Ishikawa (cell line): ENCODE measurements around the gene ATG9B.

Source experiments
- CEBPB ChIP-seq: IDR thresholded peaks from 2 replicates; pipeline ENCODE4 v1.6.1; 2012
- CREB1 ChIP-seq: IDR thresholded peaks from 2 replicates; pipeline ENCODE4 v1.6.1; 2012; ENCODE audit warnings: low read depth
- EGR1 ChIP-seq: IDR thresholded peaks from 2 replicates; pipeline ENCODE4 v1.6.1; 2012
- EP300 ChIP-seq: IDR thresholded peaks from 2 replicates; pipeline ENCODE4 v1.6.1; 2012; ENCODE audit warnings: borderline replicate concordance
- FOXM1 ChIP-seq: IDR thresholded peaks from 2 replicates; pipeline ENCODE4 v1.6.1; 2012; ENCODE audit warnings: low read depth, borderline replicate concordance
- NFIC ChIP-seq: IDR thresholded peaks from 2 replicates; pipeline ENCODE4 v1.6.1; 2012
- RAD21 ChIP-seq: IDR thresholded peaks from 2 replicates; pipeline ENCODE4 v1.6.1; 2012; ENCODE audit warnings: low read depth
- TAF1 ChIP-seq: IDR thresholded peaks from 2 replicates; pipeline ENCODE4 v1.6.1; 2012; ENCODE audit warnings: low read depth, mild to moderate bottlenecking
- TCF12 ChIP-seq: IDR thresholded peaks from 2 replicates; pipeline ENCODE4 v1.6.1; 2012; ENCODE audit warnings: low read depth
- TEAD4 ChIP-seq: IDR thresholded peaks from 2 replicates; pipeline ENCODE4 v1.6.1; 2012
- USF1 ChIP-seq: IDR thresholded peaks from 2 replicates; pipeline ENCODE4 v1.6.1; 2012
- YY1 ChIP-seq: IDR thresholded peaks from 2 replicates; pipeline ENCODE4 v1.6.1; 2012; ENCODE audit warnings: low read depth
- ZBTB7A ChIP-seq: IDR thresholded peaks from 2 replicates; pipeline ENCODE4 v1.6.1; 2012; ENCODE audit warnings: low read depth
- TF ChIP-seq, protein P1 (sequence below): IDR thresholded peaks from 2 replicates; pipeline ENCODE4 v1.6.1; 2012; ENCODE audit warnings: low read depth, mild to moderate bottlenecking
- TF ChIP-seq, protein P2 (sequence below): IDR thresholded peaks from 2 replicates; pipeline ENCODE4 v1.6.1; 2012

ATG9B gene

GRCh38 chr7:151007469-151007898 lies 16.8 kb downstream of the ATG9B start:
- no peak for TF ChIP-seq TEAD4
- TF ChIP-seq FOXM1, result no peak
- no peak for TF ChIP-seq YY1
- TF ChIP-seq NFIC, result no peak
- TF ChIP-seq ZBTB7A, result no peak
- TF ChIP-seq EP300, result no peak
- TF ChIP-seq CEBPB, result no peak
- no peak for TF ChIP-seq CREB1
- TF ChIP-seq, protein P1, sequence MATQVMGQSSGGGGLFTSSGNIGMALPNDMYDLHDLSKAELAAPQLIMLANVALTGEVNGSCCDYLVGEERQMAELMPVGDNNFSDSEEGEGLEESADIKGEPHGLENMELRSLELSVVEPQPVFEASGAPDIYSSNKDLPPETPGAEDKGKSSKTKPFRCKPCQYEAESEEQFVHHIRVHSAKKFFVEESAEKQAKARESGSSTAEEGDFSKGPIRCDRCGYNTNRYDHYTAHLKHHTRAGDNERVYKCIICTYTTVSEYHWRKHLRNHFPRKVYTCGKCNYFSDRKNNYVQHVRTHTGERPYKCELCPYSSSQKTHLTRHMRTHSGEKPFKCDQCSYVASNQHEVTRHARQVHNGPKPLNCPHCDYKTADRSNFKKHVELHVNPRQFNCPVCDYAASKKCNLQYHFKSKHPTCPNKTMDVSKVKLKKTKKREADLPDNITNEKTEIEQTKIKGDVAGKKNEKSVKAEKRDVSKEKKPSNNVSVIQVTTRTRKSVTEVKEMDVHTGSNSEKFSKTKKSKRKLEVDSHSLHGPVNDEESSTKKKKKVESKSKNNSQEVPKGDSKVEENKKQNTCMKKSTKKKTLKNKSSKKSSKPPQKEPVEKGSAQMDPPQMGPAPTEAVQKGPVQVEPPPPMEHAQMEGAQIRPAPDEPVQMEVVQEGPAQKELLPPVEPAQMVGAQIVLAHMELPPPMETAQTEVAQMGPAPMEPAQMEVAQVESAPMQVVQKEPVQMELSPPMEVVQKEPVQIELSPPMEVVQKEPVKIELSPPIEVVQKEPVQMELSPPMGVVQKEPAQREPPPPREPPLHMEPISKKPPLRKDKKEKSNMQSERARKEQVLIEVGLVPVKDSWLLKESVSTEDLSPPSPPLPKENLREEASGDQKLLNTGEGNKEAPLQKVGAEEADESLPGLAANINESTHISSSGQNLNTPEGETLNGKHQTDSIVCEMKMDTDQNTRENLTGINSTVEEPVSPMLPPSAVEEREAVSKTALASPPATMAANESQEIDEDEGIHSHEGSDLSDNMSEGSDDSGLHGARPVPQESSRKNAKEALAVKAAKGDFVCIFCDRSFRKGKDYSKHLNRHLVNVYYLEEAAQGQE, result no peak
- TF ChIP-seq USF1, result no peak
- TF ChIP-seq, protein P2, sequence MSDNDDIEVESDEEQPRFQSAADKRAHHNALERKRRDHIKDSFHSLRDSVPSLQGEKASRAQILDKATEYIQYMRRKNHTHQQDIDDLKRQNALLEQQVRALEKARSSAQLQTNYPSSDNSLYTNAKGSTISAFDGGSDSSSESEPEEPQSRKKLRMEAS, result no peak
- TF ChIP-seq TCF12, result no peak
- no peak for TF ChIP-seq RAD21
- TF ChIP-seq EGR1, result no peak
- no peak for TF ChIP-seq TAF1

DNA sequence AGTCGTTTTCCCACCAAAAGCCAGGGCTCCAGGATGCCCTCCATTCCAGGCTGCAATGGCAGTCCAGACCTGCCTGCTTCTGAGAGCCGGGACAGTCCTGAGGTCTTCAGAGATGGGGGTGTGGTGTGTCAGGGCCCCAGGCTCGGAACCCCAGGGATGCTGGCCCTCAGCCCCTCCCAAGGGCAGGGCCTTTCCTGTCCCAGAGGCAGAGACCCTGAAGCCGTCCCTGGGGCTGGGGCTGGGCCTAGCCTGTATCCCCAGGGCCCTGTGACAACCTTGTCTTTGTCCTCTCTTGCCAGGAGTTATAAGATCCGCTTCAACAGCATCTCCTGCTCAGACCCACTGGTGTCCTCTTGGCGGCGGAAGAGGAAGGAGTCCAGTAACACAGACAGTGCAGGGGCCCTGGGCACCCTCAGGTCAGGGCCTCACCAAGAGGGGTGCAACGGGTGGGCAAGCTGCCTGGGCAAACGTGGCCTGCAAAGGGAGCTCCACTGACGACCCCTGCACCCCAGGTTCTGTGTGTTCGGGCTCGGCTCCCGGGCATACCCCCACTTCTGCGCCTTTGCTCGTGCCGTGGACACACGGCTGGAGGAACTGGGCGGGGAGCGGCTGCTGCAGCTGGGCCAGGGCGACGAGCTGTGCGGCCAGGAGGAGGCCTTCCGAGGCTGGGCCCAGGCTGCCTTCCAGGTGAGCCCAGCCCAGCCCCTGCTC lies 17.5 kb downstream of the ATG9B start:
- TF ChIP-seq FOXM1 (no peak), EP300 (no peak), TCF12 (no peak), NFIC (no peak), USF1 (no peak), EGR1 (no peak), TAF1 (no peak), TEAD4 (no peak), RAD21 (no peak), CREB1 (no peak), YY1 (no peak)
- TF ChIP-seq, protein P2, result no peak

DNA sequence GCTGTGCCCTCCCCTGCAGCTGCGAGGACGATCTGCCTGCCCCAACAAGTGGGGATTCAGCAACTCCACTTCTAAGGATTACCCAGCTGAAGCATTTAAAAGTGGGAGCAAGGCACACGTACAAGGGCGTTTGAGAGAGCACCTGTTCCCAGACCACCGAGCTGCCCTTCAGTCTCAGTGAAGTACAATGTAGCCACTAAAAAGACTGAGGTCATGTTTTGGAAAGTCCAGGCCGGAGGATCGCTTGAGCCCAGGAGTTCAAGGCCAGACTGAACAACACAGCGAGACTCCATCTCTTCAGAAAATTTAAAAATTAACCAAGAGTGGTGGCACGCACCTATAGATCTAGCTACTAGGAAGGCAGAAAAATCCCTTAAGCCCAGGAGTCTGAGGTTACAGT lies 18.7 kb downstream of the ATG9B start:
- TF ChIP-seq RAD21, result no peak
- no peak for TF ChIP-seq TAF1
- no peak for TF ChIP-seq ZBTB7A
- TF ChIP-seq CREB1, result no peak
- TF ChIP-seq, protein P2, result no peak
- TF ChIP-seq, protein P1, result no peak
- no peak for TF ChIP-seq NFIC

DNA sequence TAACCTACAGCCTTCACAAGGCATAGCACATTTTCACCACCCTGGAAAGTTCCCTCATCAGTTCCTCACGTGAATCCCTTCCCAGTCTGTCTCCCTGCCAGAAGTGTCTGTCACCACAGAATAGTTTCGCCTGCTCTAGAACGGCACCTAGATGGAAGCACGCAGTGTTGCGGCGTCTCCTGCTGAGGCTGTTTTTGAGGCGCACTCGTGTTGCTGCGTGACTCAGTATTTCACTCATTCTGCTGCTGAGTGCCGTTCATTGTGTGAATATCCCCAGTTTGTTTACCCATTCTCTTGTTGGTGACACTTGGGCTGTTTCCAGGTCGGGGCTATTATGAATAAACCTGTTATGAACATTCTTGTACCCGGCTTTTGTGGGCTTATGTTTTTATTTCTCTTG lies 20.7 kb downstream of the ATG9B start:
- TF ChIP-seq TCF12 (no peak), CREB1 (no peak), EGR1 (no peak), USF1 (no peak), EP300 (no peak), RAD21 (no peak), FOXM1 (no peak), TAF1 (no peak), ZBTB7A (no peak), TEAD4 (no peak), NFIC (no peak), CEBPB (no peak), YY1 (no peak)
- TF ChIP-seq, protein P2, result no peak
- TF ChIP-seq, protein P1, result no peak
